Liver (tissue), 9 donors: ENCODE data around the gene CTNNA1. TPM values are rescaled to one million over a fixed set of nuclear protein-coding genes. Genes with fewer than 3 reads are reported as not detected.

Experiments
- DNase-seq: peaks from one replicate; pipeline ENCODE4 v3.0.0-alpha.2; 2017; ENCODE audit warnings: low spot score
- H3K27ac ChIP-seq, 2 donors: one replicate each; pipeline ENCODE4 v1.7.0; 2013; ENCODE audit warnings: inconsistent platforms in 2 of 2, low read length in 2 of 2, control low read depth in 1 of 2, low read depth in 1 of 2, mild to moderate bottlenecking in 1 of 2
- H3K27me3 ChIP-seq, 4 donors: one replicate each; pipeline versions ENCODE4 v1.6.1 to v1.7.0; 2013; ENCODE audit warnings: low read length in 3 of 4, inconsistent platforms in 1 of 4, mild to moderate bottlenecking in 1 of 4, moderate library complexity in 1 of 4; ENCODE audit not compliant: control insufficient read depth in 4 of 4, insufficient read depth in 4 of 4
- H3K36me3 ChIP-seq, 4 donors: one replicate each; pipeline versions ENCODE4 v1.6.1 to v1.7.0; 2013; ENCODE audit warnings: low read length in 3 of 4, mild to moderate bottlenecking in 3 of 4, low read depth in 1 of 4, moderate library complexity in 1 of 4; ENCODE audit not compliant: control insufficient read depth in 4 of 4, insufficient read depth in 3 of 4
- H3K4me1 ChIP-seq, 4 donors: one replicate each; pipeline versions ENCODE4 v1.6.1 to v1.7.0; 2013; ENCODE audit warnings: low read length in 3 of 4, mild to moderate bottlenecking in 3 of 4, moderate library complexity in 1 of 4; ENCODE audit not compliant: control insufficient read depth in 4 of 4, insufficient read depth in 4 of 4
- H3K4me3 ChIP-seq, 3 donors: one replicate each; pipeline versions ENCODE4 v1.6.1 to v1.7.0; 2013; ENCODE audit warnings: low read length in 3 of 3, control low read depth in 1 of 3, low read depth in 1 of 3, mild to moderate bottlenecking in 1 of 3
- H3K9ac ChIP-seq, 2 donors: one replicate each; pipeline ENCODE4 v1.7.0; 2013; ENCODE audit warnings: low read length in 2 of 2, mild to moderate bottlenecking in 2 of 2, moderate library complexity in 2 of 2, control low read depth in 1 of 2, low read depth in 1 of 2
- H3K9me3 ChIP-seq, 4 donors: one replicate each; pipeline versions ENCODE4 v1.6.1 to v1.7.0; 2013; ENCODE audit warnings: low read length in 3 of 4; ENCODE audit not compliant: control insufficient read depth in 4 of 4
- CTCF ChIP-seq: fragments of 150-350 bp; IDR thresholded peaks from 2 replicates; pipeline ENCODE4 v1.5.1; 2017; ENCODE audit warnings: improper control_type of control experiment, low read depth, low read length; ENCODE audit not compliant: missing input control
- EGR1 ChIP-seq, 2 donors: IDR thresholded peaks; 2 replicates each; pipeline ENCODE4 v1.6.1; 2016 to 2018; ENCODE audit warnings: antibody characterized with exemption in 2 of 2, low read depth in 2 of 2
- FOXA1 ChIP-seq: IDR thresholded peaks from 2 replicates; pipeline ENCODE4 v1.6.1; 2016; ENCODE audit warnings: antibody characterized with exemption
- FOXA2 ChIP-seq: IDR thresholded peaks from 2 replicates; pipeline ENCODE4 v1.6.1; 2016; ENCODE audit warnings: antibody characterized with exemption
- GABPA ChIP-seq, 2 donors: IDR thresholded peaks in 1 of 2; conservative IDR thresholded peaks in 1 of 2; 2 replicates each; pipeline ENCODE4 v1.6.1; 2016; ENCODE audit warnings: antibody characterized with exemption in 2 of 2, mild to moderate bottlenecking in 1 of 2, moderate library complexity in 1 of 2
- HNF4A ChIP-seq, 2 donors: conservative IDR thresholded peaks; 2 replicates each; pipeline ENCODE4 v1.6.1; 2016; ENCODE audit warnings: antibody characterized with exemption in 2 of 2, mild to moderate bottlenecking in 2 of 2
- HNF4G ChIP-seq: IDR thresholded peaks from 2 replicates; pipeline ENCODE4 v1.6.1; 2016; ENCODE audit warnings: antibody characterized with exemption
- JUND ChIP-seq, 2 donors: IDR thresholded peaks; 2 replicates each; pipeline ENCODE4 v1.6.1; 2016; ENCODE audit warnings: antibody characterized with exemption in 2 of 2
- MAX ChIP-seq: IDR thresholded peaks from 2 replicates; pipeline ENCODE4 v1.6.1; 2016; ENCODE audit warnings: antibody characterized with exemption
- NR2F2 ChIP-seq: IDR thresholded peaks from 2 replicates; pipeline ENCODE4 v1.6.1; 2016; ENCODE audit warnings: antibody characterized with exemption
- RAD21 ChIP-seq, 2 donors: IDR thresholded peaks; 2 replicates each; pipeline ENCODE4 v1.6.1; 2016; ENCODE audit warnings: antibody characterized with exemption in 2 of 2, mild to moderate bottlenecking in 2 of 2
- REST ChIP-seq: IDR thresholded peaks from 2 replicates; pipeline ENCODE4 v1.6.1; 2016; ENCODE audit warnings: antibody characterized with exemption, mild to moderate bottlenecking
- RXRA ChIP-seq, 2 donors: IDR thresholded peaks; 2 replicates each; pipeline ENCODE4 v1.6.1; 2017 to 2018; ENCODE audit warnings: antibody characterized with exemption in 2 of 2, mild to moderate bottlenecking in 1 of 2
- SP1 ChIP-seq: IDR thresholded peaks from 2 replicates; pipeline ENCODE4 v1.6.1; 2018; ENCODE audit warnings: antibody characterized with exemption, mild to moderate bottlenecking
- TAF1 ChIP-seq: conservative IDR thresholded peaks from 2 replicates; pipeline ENCODE4 v1.6.1; 2016; ENCODE audit warnings: antibody characterized with exemption, mild to moderate bottlenecking
- YY1 ChIP-seq: IDR thresholded peaks from 2 replicates; pipeline ENCODE4 v1.6.1; 2016; ENCODE audit warnings: antibody characterized with exemption, mild to moderate bottlenecking
- ZBTB33 ChIP-seq: IDR thresholded peaks from 2 replicates; pipeline ENCODE4 v1.6.1; 2016; ENCODE audit warnings: antibody characterized with exemption
- WGBS: extraction: QIAGEN DNeasy Blood & Tissue Kit; methylation state at CpG from one replicate; pipeline ENCODE4 v1.1.7; 2013; 5-methylcytosine and 5-hydroxymethylcytosine counted together
- polyA plus RNA-seq, 2 donors: library from polyadenylated mRNA; stranded (reverse) in 1 of 2; unstranded in 1 of 2; fragments of 200-250 nt in 1 of 2; fragments of >200 nt in 1 of 2; fragmentation: Nextera tagmentation in 1 of 2; extraction: Ambion mirVana in 1 of 2; gene quantifications; one replicate each; pipeline versions ENCODE4 v1.2.1 to v1.2.3, GENCODE V29; 2013 to 2015
- total RNA-seq, 2 donors: library from RNA; depleted of rRNA; stranded (reverse); fragments of >200 nt; gene quantifications; one replicate each; pipeline ENCODE4 v1.2.3, GENCODE V29; 2014
- donor health status: healthy.
- donor health status: healthy.
- donor health status: healthy.
- donor health status: healthy.
- donor health status: healthy.

Gene CTNNA1
- total and polyA plus RNA-seq, 4 donors, result 39.9 to 150 (median 103) TPM

- H3K9ac ChIP-seq, result no peak overlapping the region
- WGBS, result 77% methylated on average over 7 of the region's 7 CpGs
- H3K4me3 ChIP-seq, result no peak overlapping the region
- H3K4me1 ChIP-seq, result peaks cover 0 to 3% (median 1%) of the 10 kb centered on the region in 4 donors
- no peaks in the 10 kb centered on the region for H3K9me3 ChIP-seq
- H3K27ac ChIP-seq, result no peak overlapping the region
- H3K36me3 ChIP-seq, result no peaks in the 10 kb centered on the region
- H3K27me3 ChIP-seq, result no peaks in the 10 kb centered on the region
- DNase-seq, result no peak
- TF ChIP-seq TAF1 (no peak), FOXA2 (no peak), RXRA (IDR thresholded peaks at IDR 0.05) (no peak), FOXA1 (no peak), CTCF (no peak), YY1 (no peak), JUND (IDR thresholded peaks at IDR 0.05) (no peak), SP1 (no peak), NR2F2 (no peak), RAD21 (IDR thresholded peaks at IDR 0.05) (no peak), GABPA (IDR thresholded peaks at IDR 0.05 in 1 of 2, conservative IDR thresholded peaks at IDR 0.05 in 1 of 2) (no peak), EGR1 (IDR thresholded peaks at IDR 0.05; ENCODE audit: low read depth in 2 of 2) (no peak), MAX (no peak), HNF4A (conservative IDR thresholded peaks at IDR 0.05) (no peak), HNF4G (no peak), ZBTB33 (no peak), REST (no peak)
Measured at GRCh38 chr5:138878437-138879235, 125.4 kb downstream of the CTNNA1 start.
